22Rv1 (cell line): ENCODE results near the gene KLHL40.

Experiments
- CTCF ChIP-seq: fragments of 450-650 bp; IDR thresholded peaks from 2 replicates; pipeline ENCODE4 v1.5.1; 2017; ENCODE audit warnings: mild to moderate bottlenecking
- ZFX ChIP-seq: fragments of 450-650 bp; IDR thresholded peaks from 2 replicates; pipeline ENCODE4 v1.6.1; 2017; ENCODE audit warnings: antibody characterized with exemption, borderline replicate concordance

GRCh38 chr3:42739401-42740158, 54.2 kb downstream of the KLHL40 start:
- TF ChIP-seq CTCF, result no peak
- no peak for TF ChIP-seq ZFX
